Left cardiac atrium (tissue), 4 donors: Measurements from ENCODE around the gene PTGFRN. TPM values are rescaled to one million over a fixed set of nuclear protein-coding genes. Genes with fewer than 3 reads are reported as not detected.
A peak's percentile ranks its signal among the peaks of the same experiment; 100 is the strongest.
"Not testable (repeated sequence)": the region's sequence is repeated elsewhere in the genome, so short reads cannot be mapped to it uniquely, and the experiment has no call there.

ENCODE experiments used
- ATAC-seq, 2 donors: fragments of 200-7000 bp; cut with Tn5 transposase; one replicate each; pipeline ENCODE4 v1.9.1; 2020; ENCODE audit warnings: mild to moderate bottlenecking in 2 of 2, moderate library complexity in 2 of 2
- DNase-seq: peaks from one replicate; pipeline ENCODE4 v3.0.0-alpha.2; 2020
- intact Hi-C, 2 donors: fragments of 100-400 bp; cut with DNase I; formaldehyde crosslinking; loops; one replicate each; pipeline versions ENCODE4 v1.14.1 to v1.15.1; 2022 to 2023
- long read RNA-seq: library from polyadenylated mRNA; unstranded; transcript quantifications from one replicate; pipeline ENCODE4 v2.0.0, GENCODE V29; 2021
- total RNA-seq, 2 donors: library from RNA; stranded (reverse); fragmentation: NEBNext Ultra II Directional; extraction: Animal tissue kit (Norgen Biotek cat#: 25700); gene quantifications; one replicate each; pipeline ENCODE4 v1.2.1, GENCODE V29; 2021
- donor health status: DM: no; HTN: yes; CAD: no.
- donor health status: DM: no; HTN: yes; CAD: no; lungs with severe emphysema.
- donor health status: DM: yes; HTN: yes; CAD: no.
- donor health status: Dilated cardiomyopathy.

Gene PTGFRN
- 100 to 1,000 TPM; 159 to 179 TPM for total RNA-seq
- long read RNA-seq, full-length matches to known transcripts: 5 of 42 reads
- long read RNA-seq, partial matches to known transcripts: 6 of 42 reads
- long read RNA-seq, other reads (novel, unspliced or antisense): 31 of 42 reads

DNA sequence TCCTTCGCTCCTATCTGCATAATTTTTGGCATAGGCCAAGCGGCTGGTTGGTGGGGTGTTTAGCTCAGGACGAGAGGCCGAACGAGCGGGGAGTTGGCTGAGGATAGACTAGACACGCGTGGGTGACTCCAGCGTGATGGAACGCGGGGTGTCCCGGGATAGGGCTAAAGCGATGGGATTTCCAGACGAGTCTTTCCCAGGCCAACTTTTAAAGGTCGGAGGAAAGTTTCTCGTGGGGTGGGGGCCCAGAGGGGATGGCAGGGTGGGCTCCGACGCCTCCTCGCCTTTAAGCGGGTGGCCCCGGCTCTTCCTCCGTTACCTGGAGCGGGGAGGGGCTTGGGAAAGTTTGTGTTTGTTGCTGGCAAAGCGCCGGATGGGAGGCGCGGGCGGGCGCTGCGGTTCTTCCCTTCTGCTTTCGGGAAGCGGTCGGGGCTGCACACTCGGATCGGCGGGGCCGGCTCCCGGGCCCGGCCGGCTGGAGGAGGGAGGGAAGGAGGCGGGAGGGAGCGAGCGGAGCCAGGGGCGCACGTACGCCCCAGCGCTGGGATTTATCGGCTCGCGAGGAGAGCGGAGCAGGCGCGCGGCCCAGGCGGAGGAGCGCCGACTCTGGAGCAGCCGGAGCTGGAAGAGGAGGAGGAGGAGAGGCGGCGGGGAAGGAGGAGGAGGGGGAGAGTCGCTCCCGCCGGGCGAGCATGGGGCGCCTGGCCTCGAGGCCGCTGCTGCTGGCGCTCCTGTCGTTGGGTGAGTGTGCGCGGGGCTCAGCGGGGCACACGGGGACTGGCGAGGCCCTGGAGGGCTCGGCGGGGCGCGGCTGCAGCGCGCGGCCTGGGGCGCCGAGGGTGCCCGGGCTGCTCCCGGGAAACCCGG lies at the start of gene PTGFRN:
Gene PTGFRN, plus strand, starts transcription at position 405 of the 867 bp plus-strand sequence. Its CDS starts 288 bp downstream, at position 693.
- peak; percentile 83 to 90 for ATAC-seq
- peak; percentile 82 for DNase-seq
- intact Hi-C loops: no loop called here

DNA sequence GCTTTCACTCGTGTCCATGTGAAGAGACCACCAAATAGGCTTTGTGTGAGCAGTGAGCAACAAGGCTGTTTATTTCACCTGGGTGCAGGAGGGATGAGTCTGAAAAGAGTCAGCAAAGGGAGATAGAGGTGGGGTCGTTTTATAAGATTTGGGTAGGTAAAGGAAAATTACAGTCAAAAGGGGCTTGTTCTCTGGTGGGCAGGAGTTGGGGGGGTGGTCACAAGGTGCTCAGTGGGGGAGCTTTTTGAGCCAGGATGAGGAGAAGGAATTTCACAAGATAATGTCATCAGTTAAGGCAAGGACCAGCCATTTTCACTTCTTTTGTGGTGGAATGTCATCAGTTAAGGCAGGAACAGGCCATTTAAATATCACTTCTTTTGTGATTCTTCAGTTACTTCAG lies 49.5 kb upstream of the PTGFRN start:
- intact Hi-C loops, ATAC-seq, DNase-seq: not testable (repeated sequence)

DNA sequence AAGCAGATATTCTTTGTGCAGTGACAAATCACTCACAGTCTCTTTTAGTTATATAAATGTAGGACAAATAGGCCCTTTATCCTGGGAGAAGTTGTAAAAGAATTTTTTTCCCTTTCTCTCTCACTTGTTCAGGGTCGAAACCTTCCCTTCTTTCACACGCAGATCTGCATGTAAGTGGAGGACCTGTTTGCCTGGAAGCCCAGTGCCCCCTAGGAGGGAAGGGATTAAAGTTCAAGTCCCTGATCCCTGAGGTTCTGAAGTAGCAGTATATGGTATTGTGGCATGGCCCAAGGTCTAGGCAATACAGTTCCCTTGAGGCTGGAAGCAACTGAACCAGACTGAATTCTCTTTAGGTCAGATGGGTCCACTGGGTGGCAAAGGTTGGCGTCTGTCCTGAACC lies 48.6 kb upstream of the PTGFRN start:
- intact Hi-C loops: no loop called here
- DNase-seq: no peak
- no peak for ATAC-seq

DNA sequence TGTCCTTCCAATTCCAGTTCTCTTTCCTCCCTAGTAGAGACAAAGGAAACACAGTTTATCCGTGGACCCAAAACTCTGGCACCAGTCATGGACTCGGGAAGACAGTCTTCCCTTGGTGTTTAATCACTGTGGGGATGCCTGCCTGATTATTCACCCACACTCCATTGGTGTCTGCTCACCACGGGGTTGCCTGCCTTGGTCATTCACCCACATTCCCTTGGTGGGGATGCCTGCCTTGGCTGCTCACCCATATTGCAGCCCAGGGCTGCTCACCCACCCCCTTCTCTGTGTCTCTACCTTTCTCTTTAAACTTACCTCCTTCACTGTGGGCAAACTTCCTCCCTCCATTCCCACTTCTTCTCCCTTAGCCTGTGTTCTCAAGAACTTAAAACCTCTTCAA lies 46.7 kb upstream of the PTGFRN start:
- DNase-seq, ATAC-seq, intact Hi-C loops: not testable (repeated sequence)

DNA sequence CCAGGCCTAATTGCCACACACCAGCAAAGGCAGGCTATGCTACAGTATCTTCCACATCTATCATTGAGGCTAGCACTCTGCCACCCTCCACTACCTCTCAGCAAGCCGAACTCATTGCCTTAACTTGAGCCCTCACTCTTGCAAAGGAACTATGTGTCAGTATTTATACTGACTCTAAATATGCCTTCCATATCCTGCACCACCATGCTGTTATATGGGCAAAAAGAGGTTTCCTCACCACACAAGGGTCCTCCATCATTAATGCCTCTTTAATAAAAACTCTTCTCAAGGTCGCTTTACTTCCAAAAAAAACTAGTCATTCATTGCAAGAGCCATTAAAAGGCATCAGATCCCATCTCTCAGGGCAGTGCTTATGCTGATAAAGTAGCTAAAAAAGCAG lies 43.2 kb upstream of the PTGFRN start:
- ATAC-seq, intact Hi-C loops: not testable (repeated sequence)

DNA sequence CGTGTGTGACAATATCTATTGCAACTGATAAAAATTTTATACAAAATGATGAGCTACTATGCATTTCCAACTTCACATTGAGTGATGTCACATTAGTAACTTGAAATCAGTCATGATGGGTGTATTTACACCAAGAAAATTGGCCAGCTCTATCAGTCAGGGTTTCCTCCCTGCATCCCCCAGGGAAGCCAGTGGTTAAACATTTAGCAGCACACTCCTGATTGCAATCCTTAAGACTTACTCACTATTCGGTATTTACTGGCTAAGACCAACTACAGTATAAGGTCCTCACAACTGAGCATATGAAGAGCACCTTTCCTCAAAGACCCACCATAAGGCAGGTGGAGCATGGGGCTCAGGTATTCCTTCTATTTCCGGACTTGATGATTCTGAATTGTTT lies 41.3 kb upstream of the PTGFRN start:
- intact Hi-C loops: no loop called here
- ATAC-seq (no peak), DNase-seq (no peak)

More for the DNA sequence above, 43.2 kb upstream of the PTGFRN start:
- not testable (repeated sequence) for DNase-seq

DNA sequence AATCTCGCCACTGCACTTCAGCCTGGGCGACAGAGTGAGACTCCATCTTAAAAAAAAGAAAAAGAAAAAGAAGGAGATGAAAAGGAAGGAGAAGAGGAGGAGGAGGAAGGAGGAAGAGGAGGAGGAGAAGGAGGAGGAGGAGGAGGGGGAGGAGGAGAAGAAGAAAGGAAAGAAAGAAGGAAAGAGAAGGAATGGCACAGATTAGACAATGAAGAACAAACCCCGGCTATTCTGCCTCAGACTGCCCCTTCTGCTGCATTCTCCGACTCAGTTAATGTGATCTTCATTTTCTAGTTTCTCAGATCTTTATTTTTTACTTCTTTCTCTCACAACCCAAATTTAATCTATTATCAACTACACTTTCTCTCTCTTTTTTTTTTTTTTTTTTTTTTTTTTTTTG lies 40.1 kb upstream of the PTGFRN start:
- DNase-seq (no peak), ATAC-seq (no peak)
- intact Hi-C loops: loop anchor here in 1 of 2 donors (10.0 kb wide), 1 partner anchor 175 kb away; no protein-coding TSS in a partner anchor

DNA sequence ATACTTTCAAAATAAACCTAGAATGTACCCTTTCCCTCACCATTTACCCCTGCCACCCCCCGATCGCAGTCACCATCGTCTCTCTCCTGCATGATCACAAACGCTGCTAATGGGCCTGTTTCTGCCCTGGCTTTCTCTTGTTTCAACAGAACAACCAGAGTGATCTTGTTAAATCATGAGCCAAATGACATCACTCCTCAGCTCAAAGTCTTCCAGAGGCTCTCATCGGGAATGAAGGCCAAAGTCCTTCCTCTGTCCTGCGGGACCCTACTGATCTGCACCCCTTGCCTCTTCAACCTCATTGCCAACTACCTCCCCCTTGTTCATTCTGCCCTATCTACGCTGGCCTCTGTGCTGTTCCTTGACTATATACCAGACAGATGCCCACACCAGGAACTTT lies 39.4 kb upstream of the PTGFRN start:
- ATAC-seq (peak in 1 of 2 donors; percentile 45), DNase-seq (no peak)
- intact Hi-C loops: loop anchor here in 1 of 2 donors (10.0 kb wide), 1 partner anchor 175 kb away; no protein-coding TSS in a partner anchor

DNA sequence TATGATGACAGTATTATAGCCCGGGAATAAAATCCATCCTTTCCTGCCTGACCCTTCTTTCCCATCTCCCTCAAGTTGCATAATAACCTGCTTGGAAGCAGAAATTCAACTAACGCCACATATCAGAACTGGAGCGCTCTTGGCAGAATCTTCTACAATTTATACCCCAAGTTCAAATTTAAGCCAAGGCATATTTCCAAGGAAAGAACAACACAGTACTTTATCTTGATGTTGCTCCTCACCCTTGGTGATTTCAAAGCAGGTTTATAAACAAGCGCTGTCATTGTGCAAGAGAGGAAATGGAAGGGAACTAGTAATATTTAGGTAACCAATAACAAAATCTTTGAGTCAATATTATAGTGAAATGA lies 38.0 kb upstream of the PTGFRN start:
- intact Hi-C loops: loop anchor here in 1 of 2 donors (10.0 kb wide), 1 partner anchor 173 kb away; no protein-coding TSS in a partner anchor
- DNase-seq (no peak), ATAC-seq (peak; percentile 47 to 67)

DNA sequence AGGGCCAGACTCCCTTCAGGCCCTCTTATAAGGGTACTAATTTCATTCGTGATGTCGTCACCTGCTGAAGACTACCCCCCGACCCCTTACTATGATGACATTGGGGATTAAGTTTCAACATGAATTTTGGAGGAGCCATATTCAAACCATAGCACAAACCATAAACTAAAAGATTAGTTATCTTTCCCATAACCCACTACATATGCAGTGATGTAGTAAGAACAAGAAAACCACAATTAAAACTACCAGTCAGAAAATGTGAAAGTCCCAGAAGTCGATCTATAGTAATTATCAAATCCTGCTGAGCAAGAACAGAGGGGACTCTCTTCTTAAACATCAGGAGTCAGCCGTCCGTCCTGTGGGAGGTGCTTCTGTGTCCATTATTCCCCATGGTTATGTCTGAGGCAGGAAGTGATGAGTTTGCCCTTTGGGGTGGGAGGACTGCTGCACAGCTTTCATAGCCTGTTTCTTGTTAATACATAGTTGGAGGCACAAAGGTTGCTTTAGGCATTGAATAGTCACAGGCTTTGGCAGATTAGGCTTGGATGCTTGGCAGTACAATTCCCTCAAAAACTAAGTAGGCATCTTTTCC lies 35.9 kb upstream of the PTGFRN start:
- no peak for ATAC-seq
- DNase-seq: no peak
- intact Hi-C loops: loop anchor here in 1 of 2 donors (10.0 kb wide), 1 partner anchor 171 kb away; no protein-coding TSS in a partner anchor

DNA sequence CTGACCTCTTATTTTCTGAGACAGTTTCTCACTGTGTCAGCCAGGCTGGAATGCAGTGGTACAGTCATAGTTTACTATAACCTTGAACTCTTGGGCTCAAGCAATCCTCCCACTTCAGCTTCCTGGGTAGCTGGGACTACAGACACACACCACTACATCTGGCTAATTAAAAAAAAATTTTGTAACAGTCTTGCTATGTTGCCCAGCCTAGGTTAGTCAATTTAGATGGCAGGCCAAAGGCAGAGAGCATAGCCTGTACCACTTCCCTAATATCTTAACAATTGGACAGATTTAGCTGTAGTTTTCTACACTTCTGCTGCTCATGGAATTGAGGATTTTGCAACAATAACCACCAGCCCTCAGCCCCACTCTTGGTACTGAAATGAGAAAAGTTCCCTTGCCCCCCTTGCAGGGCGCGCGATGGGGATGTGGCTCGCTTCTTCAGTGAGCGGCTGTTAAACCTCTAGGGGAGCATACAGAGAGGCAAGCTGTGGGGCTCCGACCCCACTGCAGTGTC lies 34.9 kb upstream of the PTGFRN start:
- intact Hi-C loops: loop anchor here in 1 of 2 donors (10.0 kb wide), 1 partner anchor 170 kb away; no protein-coding TSS in a partner anchor
- DNase-seq (no peak), ATAC-seq (no peak)

DNA sequence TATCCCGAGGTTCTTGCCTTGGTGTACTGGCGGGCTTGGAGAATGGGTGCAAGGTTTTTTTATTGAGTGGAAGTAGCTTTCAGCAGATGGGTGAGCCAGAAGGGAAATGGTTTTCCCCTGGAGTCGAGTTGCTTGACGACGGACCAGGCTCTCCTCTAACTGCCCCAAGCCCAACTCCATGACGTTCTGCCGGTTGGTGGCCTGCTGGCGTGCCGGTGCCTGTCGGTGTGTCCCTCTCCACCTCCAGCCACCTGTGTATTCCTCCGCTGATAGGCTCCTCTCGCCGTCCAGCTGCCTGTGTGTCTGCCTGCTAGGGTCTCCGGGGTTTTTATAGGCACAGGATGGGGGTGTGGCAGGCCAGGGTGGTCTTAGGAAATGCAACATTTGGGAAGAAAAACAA lies 34.3 kb upstream of the PTGFRN start:
- ATAC-seq (no peak), DNase-seq (no peak)
- intact Hi-C loops: loop anchor here in 1 of 2 donors (10.0 kb wide), 1 partner anchor 169 kb away; no protein-coding TSS in a partner anchor

DNA sequence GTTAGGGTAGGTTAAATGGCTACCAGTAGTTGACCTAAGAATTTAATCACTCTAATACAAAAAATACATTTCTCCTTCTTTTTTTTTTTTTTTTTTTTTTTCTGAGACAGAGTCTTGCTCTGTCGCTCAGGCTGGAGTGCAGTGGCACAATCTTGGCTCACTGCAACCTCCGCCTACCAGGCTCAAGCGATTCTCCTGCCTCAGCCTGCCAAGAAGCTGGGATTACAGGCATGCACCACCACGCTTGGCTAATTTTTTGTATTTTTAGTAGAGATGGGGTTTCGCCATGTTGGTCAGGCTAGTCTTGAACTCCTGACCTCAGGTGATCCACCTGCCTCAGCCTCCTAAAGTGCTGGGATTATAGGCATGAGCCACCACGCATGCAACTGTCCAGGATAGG lies 33.8 kb upstream of the PTGFRN start:
- intact Hi-C loops: loop anchor here in 1 of 2 donors (10.0 kb wide), 1 partner anchor 169 kb away; no protein-coding TSS in a partner anchor
- not testable (repeated sequence) for DNase-seq, ATAC-seq

DNA sequence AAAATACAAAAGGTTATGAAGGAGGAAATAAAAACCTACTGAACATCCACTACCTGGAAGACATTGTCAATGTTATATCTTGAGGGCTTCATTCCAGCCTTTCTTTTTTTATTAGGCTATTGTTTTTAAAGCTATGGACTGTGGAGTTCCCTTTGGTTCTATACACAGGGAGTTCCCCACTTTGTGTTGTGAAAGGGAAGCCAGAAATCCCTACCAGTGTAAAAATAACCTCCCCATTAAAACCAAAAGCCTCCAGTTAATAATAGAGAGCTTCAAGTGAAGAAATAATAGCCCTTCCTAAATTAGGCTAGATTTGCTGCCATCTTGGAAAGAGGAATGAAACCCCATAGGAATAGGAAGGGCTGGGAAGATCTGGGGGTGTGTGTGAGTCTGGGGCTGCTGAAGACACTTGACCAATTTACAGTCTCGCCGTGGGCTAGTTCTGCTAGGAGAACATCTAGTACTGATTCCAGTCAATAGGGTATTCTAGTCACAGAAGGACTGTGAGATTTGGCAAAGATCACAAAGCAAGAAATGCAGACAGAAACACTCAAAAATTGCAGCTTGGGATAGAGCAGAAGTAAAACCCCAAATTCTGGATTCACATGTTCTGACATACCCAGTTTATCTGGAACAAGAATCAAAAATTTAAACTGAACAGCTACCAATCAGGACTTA lies 32.4 kb upstream of the PTGFRN start:
- intact Hi-C loops: loop anchor here in 1 of 2 donors (10.0 kb wide), 1 partner anchor 168 kb away; no protein-coding TSS in a partner anchor
- DNase-seq (no peak), ATAC-seq (no peak)

DNA sequence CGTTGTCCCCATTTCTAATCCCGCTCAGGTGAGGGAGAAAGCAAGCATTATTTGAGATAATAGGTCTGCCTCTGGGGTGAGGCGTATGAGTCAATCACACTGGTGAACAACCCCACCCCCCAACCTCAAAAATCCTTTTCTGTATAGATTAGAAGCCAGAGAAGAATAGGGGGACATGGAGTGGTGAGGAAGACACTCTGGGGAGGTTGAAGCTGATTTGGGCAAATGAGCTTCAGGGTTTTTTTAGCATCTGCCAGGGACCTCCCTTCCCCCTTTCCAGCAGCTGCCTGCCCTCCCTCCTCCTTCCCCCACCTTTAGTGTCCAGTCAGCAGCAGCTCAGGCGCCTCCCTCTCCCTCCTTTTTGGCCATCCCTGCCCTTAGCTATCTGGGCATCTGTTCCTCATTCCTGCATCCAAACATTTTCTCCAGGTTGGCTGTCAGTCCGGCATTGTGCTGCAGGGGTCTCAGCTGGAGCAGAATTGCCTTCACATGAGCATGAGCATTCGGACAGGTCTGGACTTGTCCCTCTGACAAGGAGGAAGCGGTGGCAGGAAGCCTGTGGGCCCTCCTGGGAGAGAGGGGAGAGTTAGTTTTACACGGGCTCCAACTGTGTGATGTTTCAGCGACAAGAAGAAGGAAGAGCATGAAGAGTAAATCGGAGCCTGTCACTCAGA lies 30.8 kb upstream of the PTGFRN start:
- intact Hi-C loops: loop anchor here in 1 of 2 donors (10.0 kb wide), 1 partner anchor 166 kb away; no protein-coding TSS in a partner anchor
- ATAC-seq (peak; percentile 31 to 52), DNase-seq (peak; percentile 33)

DNA sequence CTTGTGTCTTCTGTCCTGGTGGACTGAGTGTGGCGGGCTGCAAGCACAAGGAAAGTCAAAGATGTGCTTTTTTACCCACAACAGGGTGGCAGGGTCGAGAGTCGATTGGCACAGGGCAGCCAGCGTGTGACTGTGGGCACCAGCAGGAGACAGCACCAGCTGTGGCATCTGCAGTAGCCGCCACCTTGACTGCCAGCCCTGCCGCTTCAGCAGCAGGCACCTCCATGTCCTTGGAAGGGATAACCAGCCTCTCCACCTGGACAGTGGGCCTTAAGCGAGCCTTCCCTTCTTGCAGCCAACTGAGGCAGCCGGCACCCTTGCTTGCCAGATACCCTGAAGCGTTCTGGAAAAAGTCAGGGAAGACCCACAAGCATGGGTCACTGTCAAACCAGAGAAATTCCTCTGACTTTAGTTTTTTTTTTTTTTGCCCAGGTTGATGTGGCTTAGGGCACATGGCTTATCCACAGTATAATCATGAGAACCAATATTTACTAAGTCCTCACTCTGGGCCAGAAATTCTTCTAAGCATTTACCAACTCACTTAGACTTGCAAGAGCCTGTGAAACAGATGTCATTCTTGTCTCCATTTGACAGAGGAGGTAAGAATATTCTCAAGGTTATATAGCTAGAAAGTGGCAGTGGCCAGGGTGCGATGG lies 30.1 kb upstream of the PTGFRN start:
- intact Hi-C loops: loop anchor here in 1 of 2 donors (10.0 kb wide), 1 partner anchor 165 kb away; no protein-coding TSS in a partner anchor
- DNase-seq: no peak
- no peak for ATAC-seq

DNA sequence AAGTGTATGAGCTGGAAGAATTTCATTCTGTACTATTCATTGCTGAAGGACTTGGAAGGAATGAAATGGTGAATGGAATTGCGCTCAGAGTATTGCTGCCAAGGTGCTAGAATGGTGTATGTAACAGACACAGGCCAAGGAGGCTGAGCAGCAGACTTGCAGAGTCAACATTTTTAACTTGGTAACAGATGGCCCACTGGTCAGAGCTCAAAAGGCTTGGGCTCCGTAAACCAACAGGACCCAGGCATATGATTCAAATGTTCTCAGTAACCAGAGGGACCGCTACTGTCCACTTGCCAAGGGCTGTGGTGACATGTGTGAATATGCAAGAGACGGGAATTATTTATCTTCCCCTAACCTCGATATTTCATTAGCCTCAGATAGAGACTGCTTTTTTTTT lies 28.8 kb upstream of the PTGFRN start:
- DNase-seq (peak; percentile 69), ATAC-seq (peak; percentile 13 to 58)
- intact Hi-C loops: no loop called here
